Measurements from ENCODE around the gene PLA1A.

Gene PLA1A

DNA sequence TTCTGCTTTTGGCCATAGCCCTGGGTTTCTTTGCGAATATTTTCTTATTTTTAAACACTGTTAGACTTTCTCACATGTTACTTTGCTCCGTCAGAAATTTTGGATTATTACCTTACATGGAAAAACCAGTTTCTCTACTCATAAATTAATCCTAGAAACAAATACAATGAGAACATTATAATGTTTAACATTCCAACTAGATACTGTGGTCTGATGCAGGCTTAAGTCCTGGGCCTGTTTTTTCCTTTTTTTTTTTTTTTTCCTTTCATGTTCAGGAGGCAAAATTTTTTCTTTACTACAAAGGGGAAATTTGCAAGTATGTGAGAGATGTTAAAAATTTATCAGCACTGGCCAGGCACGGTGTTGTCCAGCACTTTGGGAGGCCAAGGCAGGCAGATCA, 33.8 kb downstream of the PLA1A start:
- Histone ChIP-seq H3K4me3 (no peak overlapping the region), H3K27ac (peak overlapping the region in 5 of 21 experiments; percentile 17 to 73 (median 67))

DNA sequence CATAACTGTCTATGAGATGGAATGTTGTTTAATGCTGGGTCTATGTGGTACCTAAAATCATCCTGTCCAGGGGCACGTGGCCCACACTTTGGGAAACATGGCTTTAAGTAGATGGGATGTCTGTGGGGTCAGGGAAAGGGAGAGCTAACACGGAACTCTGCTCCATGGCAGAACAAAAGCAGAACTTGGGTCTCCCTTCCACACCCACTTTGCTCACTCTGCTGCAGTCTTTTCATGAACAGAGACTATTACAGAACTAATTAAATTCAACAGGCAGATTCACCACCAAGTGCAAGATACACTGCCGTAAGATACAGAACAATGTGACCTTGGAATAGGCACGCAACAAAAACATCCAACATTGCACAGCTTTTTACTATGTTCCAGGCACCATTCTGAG, 34.5 kb downstream of the PLA1A start:
- Histone ChIP-seq H3K27ac (peak overlapping the region in 2 of 21 experiments; percentile 8 to 73), H3K4me3 (no peak overlapping the region)

DNA sequence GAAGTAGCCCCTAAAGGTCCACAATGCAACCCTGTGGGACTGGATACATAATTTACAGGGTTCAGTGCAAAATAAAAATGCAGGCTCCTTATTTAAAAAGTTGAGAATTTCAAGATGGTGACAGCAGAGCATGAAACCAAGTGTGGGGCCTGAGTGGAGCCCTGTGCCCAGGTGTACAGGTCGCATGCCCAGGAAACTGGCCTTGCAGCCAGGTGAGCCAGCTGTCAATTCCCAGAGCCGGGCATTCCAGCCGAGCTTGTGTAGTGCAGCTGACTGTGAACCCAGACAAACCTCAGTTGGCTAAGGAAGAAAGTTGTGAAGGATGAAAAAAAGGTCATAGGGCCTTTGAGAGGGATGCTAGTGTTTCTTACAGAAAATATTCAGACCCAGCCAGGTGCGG, 35.1 kb downstream of the PLA1A start:
- Histone ChIP-seq H3K4me3 (no peak overlapping the region), H3K27ac (no peak overlapping the region)

DNA sequence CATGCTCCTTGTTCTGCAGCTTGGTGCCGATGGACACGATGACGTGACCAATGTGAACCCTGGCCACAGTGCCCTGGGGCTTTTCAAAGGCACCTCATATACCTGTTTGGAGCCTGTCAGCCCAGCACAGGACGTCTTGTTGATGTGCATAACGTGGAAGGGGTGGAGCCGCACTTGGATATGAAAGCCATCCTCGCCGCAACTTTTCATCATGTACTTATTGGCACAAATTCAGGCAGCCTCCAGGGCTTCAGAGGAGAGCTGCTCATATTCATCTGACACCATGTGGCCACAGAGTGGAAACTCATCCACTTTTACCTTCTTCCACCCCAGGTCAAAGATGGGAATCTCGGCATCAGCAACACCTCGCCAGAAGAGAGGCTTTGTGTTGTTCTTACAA, 38.0 kb downstream of the PLA1A start:
- Histone ChIP-seq H3K4me3 (no peak overlapping the region), H3K27ac (peak overlapping the region in 8 of 21 experiments; percentile 13 to 87 (median 84))

DNA sequence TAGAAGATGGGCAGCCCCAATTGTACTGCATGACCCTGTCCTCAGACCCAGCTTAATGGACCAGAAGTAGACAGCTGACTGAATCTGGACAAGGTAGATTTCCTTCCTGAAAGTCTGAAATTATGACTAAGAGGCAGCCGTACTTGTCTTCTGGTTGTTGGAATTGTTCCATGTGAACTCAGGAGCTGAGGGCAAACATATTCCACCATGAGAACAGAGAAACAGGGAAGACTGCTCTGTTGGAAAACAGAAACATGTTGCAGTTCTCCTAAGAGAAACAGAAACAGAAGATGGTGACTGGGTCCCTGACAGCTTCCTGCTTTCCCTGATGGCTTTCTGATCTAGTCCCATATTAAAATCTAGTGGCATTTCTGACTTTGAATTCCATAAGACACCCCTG, 38.6 kb downstream of the PLA1A start:
- Histone ChIP-seq H3K27ac (peak overlapping the region in 15 of 21 experiments; percentile 13 to 89 (median 84)), H3K4me3 (no peak overlapping the region)

DNA sequence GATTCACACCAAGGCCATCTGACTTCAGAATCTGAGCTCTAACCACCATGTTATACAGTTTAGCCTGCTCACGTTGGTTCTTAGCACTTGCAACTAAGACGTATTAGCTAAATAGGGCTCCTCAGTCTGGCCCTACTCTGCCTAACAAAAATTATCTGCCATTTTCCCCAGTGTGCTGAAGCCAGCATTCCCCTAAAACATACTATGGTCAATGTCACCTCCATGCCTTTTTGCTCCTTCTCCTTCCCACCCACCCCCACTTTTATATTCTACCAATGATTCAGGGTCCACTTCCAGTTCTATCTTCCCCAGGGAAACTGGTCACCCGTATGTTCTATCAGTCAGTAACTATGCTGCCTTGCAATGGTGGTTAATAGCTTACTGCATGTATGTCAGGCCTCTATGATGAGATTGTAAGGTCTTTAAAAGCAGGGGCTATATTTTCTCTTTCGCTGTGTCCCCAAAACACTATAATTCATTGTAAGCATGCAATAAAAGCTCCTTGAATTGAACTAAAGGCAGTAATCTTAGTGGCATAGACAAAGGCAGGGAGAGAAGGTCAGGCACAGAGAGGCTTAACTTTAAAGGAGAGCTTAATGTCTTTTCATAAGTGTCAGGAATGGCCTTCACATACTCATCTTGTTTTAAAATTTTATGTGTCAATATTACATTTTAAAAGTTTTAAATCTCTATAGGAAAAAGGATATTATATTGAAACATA, 39.4 kb downstream of the PLA1A start:
- H3K27ac ChIP-seq = peak overlapping the region; percentile 12 to 89 (median 77)

DNA sequence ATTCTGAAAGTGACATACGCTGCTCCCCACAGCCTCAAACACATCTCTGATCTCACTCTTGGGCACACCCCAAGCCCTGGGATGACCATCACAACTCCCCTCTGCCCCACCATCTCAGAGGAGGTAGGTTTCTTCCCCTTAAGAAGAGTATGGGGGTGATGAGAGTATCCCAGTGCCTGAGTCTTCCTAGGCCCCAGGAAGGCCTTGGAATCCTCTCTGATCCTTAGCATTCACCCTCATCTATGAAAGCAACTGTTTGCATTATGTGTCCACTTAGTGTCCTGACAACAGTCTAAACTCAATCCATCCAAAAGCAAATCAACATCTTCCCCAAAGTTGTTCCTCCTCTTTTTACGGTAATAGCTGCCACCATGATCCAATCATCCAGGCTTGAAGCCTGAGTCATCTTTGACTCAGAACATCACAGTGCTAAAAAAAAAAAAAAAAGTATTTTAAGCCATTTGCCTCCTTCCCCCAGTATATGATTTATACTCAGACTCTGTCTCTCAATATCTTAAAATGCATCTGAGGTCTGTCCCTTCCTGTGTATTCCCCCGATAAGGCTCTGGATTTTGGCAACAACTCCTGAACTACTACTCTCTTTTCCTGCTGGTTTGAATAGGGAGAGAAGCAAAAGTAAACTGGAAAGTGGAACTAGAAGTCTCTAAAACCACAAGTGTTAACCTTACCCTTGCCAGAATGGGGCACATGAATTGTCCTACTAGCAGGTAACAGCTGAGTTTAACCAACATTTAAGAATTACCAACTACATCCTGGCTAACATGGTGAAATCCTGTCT, 40.2 kb downstream of the PLA1A start:
- H3K4me3 ChIP-seq = no peak overlapping the region

More for the DNA sequence above, 39.4 kb downstream of the PLA1A start:
- H3K4me3 ChIP-seq = no peak overlapping the region

DNA sequence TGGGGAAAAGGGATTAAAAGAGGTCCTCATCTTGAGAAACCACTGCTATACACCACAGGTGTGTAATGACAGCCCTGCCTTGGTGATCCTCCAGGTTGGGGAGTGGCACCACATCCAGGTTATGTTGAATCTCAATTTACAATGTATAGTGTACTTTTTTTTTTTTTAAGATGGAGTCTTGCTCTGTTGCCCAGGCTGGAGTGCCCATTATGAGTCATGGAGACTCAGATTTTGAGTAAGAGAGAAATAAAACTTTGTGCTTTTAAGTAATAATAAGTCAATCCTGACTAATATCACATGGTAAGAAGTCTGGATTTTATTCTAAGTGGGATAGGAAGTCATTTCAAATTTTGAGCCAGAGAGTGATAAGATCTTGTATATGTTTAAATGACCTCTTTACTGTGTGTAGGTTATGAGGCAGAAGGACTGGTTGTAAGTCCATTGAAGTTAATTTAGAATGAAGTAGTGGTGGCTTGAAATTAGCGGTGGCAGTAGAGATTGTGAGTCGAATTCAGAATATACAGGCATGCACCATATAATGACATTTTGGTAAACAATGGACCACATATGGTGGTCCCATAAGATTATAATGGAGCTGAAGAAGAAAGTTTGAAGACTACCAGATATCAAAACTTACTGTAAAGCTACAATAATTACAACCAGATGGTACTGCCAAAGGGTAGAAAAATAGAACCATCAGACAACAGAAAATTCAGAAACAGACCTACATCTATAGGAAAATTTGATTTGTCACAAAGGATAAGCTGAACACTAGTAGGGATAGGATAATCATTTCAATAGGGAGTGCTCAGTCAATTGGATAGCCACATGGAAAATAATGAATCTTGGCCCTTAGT, 42.0 kb downstream of the PLA1A start:
- H3K27ac ChIP-seq = peak overlapping the region in 18 of 21 experiments; percentile 41 to 89 (median 82)
- H3K4me3 ChIP-seq = no peak overlapping the region

More for the DNA sequence above, 40.2 kb downstream of the PLA1A start:
- peak overlapping the region; percentile 12 to 89 (median 81) for H3K27ac ChIP-seq

DNA sequence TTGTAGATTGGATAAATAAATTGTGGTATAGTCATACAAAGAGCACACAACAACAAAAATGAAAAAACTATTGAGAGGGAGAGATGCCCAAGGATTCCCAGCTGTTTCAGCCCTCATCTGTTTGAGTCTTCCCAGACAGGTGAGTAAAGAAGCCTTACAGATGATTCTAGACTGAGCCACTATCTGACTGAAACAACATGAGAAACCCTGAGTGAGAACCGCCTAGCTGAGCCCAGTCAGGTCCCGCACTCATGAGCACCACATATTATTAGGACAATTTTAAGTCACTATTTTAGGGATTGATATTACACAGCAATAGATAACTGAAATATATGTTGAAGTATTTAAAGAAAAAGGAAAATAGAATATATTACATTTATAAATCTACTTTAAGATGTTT, 43.7 kb downstream of the PLA1A start:
- Histone ChIP-seq H3K27ac (no peak overlapping the region), H3K4me3 (no peak overlapping the region)

DNA sequence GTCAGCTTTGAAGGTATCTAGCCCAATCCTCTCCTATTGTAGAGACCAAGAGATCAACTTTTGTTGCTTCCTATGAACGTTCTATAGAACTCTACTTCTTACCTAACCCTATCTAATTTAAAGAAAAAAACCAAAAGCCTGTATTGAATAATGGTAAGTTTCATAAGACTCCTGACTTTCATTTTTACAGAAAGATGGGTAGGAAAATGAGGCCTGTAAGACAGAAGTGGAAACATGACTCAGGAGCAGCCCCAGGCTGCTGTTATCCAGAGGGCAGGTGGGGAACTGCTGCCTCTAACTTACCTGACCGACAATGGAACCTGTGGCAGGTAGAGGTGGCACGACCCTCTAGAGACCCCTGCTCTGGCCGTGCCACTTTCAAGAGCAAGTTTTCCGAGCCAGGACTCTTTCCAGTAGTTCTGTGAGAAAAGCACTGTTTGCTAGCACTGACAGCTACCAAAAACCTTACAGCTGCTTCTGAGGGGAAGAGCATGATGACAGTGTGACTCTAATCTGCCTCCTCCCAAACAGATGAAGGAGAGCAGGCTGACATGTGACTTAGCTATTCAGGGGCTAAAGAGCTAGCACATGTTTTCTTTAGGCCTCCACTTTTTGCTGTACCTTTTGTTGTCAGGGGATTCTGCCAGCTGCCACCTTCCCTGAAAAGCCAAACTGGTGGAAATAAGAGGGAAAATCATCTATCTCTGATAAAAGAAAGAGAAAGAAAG, 45.2 kb downstream of the PLA1A start:
- H3K4me3 ChIP-seq = no peak overlapping the region
- H3K27ac ChIP-seq = peak overlapping the region in 7 of 21 experiments; percentile 7 to 63 (median 31)

DNA sequence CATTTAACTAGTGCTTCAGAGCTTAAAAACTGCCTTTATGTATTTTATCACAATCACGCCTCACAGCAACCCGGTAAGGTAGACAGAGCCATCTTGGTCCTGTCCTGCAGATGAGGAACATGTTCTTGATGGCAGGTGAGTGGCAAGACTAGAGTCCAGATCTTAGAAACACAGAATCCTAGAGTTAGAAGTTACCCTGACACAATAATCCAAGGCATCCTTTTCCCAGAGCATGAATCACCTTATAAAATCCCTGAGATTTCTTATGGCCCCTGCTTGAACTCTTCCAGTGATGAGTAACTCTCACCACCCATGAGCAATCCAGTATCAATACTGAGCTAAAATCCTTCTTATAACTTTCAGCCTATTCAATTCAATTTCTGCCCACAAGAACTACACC, 45.8 kb downstream of the PLA1A start:
- peak overlapping the region in 5 of 21 experiments; percentile 25 to 63 (median 52) for H3K27ac ChIP-seq
- H3K4me3 ChIP-seq = no peak overlapping the region

DNA sequence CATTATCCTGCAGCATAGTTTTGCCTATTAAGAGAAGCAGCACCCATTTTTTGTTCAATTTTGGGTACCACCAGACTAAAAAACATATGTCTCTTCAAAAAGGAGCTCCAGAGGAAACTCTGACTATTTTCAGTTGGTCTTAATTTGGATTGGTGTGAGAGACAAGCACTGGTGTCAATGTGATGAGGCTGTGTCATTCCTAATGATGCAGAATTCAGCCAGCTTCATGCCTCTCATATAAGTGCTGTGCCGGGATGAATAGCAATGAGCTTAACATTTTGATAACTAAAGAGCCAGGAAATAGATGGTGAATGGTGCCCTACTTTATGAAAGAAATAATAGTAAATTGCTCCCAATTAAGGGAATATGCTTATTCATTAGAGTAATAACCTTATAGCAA, 46.8 kb downstream of the PLA1A start:
- Histone ChIP-seq H3K27ac (no peak overlapping the region), H3K4me3 (no peak overlapping the region)

DNA sequence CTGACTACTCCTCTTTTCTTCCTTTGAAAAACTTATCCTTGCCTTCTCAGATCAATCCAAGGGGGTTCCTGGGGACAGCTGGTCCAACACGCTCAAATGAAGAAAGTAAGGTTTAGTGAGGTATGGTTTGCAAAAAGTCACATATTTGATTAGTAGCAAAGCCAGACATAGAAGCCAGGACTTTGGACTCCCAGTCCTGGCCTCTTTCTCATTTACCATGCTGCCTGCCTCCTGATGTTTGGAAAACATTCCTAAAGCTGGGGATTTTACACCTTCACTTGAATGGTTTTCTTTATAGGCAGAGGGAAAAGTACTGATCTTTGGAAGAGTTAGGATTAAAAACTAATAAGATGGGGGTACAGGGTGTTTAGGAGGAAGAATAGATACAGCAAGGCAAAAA, 48.1 kb downstream of the PLA1A start:
- Histone ChIP-seq H3K27ac (peak overlapping the region in 6 of 21 experiments; percentile 54 to 71 (median 65)), H3K4me3 (no peak overlapping the region)

DNA sequence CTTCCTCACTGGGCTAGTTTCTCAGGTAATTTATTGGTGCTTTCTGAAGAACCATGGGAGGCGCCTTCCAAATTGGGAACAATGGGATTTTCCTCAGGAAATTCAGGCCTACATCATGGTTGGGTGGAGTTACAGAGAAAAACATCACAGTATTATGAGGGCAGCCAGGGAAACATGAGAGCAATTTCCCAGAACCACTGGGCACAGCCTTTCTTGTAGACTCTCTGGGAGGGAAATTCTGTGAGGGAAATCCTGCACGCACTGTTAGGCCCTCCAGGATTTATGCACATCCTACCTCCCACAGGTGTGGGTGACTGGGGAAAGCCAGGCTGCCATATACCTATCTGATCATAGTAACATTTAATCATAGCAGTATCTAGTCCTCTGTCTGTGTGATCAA, 49.5 kb downstream of the PLA1A start:
- peak overlapping the region in 16 of 21 experiments; percentile 14 to 86 (median 60) for H3K27ac ChIP-seq
- H3K4me3 ChIP-seq = no peak overlapping the region

DNA sequence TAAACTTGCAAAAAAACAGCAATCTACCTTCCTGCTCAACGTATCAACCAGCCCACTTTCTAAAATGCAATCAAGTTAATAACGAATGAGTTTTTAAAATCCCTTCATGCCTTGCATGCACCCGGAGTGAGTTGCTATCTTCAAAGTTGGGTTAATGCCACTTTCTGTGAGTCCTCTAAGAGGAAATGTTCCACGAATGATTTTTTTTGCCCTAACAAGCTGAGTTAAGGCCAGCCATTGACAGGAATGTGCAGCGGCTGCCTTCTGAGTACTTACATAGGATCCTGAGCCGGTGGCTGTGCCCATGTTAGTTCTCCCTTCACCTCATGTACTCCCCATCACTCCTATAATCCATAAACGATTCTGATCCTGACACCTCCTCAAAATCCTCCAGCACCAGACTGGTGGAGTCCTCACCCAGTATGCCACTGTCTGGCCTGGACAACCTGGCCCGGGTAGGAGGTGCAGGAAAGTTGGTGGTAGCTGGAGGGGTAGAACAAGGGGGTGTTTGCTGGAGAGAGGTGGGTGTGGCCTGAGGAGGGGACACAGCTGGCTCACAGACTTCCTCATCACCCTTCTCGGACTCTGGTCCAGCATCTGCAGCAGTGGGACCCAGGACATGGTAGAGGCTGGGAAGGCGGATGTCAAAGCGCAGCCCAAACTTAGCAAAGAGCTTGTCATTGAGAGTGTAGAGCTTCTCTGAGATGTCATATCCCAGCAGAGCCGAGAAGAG, 50.3 kb downstream of the PLA1A start:
- peak overlapping the region in 18 of 21 experiments; percentile 14 to 86 (median 58) for H3K27ac ChIP-seq
- H3K4me3 ChIP-seq = no peak overlapping the region

DNA sequence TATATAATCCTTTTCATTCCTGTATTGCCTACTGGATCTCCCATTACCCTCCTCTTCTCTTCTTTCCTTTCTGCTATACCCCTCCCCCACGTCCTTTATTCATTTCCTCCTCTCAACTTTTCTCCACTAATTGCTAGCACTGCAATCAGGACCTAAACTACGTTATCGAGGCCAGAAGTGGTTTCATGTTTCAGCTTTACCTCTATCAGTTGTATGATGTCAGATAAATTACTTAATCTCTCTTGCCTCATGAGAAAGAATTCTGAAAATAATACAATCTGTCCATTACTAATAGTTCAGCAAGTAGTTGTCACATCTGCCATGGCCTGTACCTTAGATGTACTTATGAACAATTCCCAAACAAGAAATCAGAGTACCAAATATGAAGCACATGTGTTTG, 52.1 kb downstream of the PLA1A start:
- no peak overlapping the region for H3K27ac ChIP-seq

DNA sequence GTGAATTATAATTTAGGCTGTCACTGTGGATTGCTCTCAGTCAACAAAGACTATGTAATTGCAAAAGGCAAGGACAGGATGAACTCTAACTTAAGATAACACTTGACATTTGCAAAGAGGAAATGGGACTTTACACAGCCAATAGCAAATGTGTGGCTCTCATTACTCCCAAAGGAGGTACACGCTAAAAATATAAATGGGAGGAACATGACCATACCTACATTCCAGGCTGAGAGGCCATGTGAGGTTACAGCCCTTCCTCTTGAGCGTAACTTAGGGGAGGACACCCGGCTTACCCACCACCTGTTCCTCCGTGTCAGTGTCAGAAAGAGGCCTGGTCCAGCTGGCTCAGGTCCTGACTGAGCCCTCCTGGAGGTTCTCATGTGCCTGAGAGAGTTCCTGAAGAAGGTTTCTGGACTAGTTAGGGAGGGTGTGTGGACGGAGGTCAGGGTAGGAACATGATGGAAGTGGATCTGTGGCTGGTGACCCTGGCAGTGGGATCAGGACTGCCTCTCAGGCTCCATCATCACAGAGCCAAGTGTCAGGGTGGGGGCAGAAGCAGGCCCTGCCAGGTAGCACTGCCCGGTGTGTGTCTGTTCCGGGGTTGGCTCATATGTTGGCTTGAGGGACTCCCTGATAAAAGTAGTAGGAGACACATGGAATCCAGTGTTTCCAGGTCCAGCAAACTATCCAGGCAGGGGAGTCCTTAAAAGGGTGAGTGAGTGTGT, 54.8 kb downstream of the PLA1A start:
- no peak overlapping the region for H3K4me3 ChIP-seq
- H3K27ac ChIP-seq = peak overlapping the region in 2 of 21 experiments; percentile 7 to 51

More for the DNA sequence above, 52.1 kb downstream of the PLA1A start:
- H3K4me3 ChIP-seq = no peak overlapping the region

DNA sequence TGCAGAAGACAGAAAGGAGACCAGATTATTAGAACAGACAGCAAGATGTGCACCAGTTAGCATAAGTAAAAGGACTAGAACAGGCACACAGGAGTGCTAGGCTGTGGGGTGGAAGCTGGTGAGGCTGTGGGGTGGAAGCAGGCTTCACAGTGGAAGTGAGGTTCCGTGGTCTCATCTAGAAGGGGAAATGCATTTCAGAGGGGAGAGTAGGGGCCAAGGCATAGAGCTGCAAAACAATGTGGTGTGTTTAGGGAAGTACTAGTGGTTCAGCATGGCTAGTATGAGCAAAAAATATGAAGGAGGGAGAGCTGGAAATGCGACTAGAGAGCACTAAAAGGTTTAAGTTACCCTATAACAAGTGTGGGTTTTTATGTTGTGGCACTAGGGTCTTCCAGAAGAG, 56.2 kb downstream of the PLA1A start:
- Histone ChIP-seq H3K27ac (no peak overlapping the region), H3K4me3 (no peak overlapping the region)

Data from skin epidermis (tissue), 12 donors.